Stimulated activated naive CD8-positive, alpha-beta T cell treated with anti-CD3 and anti-CD28 coated beads, Interleukin-15, Interleukin-2, amounts not matched to agents 100 ng/mL and 50 ng/mL, for 24 hours (primary cell): ENCODE measurements around the gene PSMD10.

Experiments
- H3K27ac Mint-ChIP-seq: one replicate; pipeline ENCODE4 v1.8.0; 2021; ENCODE audit warnings: mild to moderate bottlenecking, mixed read lengths
- H3K27me3 Mint-ChIP-seq: one replicate; pipeline ENCODE4 v1.8.0; 2021; ENCODE audit warnings: mixed read lengths
- H3K36me3 Mint-ChIP-seq: one replicate; pipeline ENCODE4 v1.8.0; 2021; ENCODE audit warnings: low read depth, mixed read lengths
- H3K4me1 Mint-ChIP-seq: one replicate; pipeline ENCODE4 v1.8.0; 2021; ENCODE audit warnings: low read depth, mixed read lengths
- H3K4me3 Mint-ChIP-seq: one replicate; pipeline ENCODE4 v1.8.0; 2021; ENCODE audit warnings: mild to moderate bottlenecking, mixed read lengths
- H3K9me3 Mint-ChIP-seq: one replicate; pipeline ENCODE4 v1.8.0; 2021; ENCODE audit warnings: mixed read lengths

The PSMD10 gene

GRCh38 chrX:108105473-108105872 is 14.1 kb upstream of the PSMD10 start:
- H3K27ac Mint-ChIP-seq: no peak overlapping the region
- H3K27me3 Mint-ChIP-seq: no peaks in the 10 kb centered on the region
- no peak overlapping the region for H3K4me3 Mint-ChIP-seq
- peaks cover 17% of the 10 kb centered on the region for H3K36me3 Mint-ChIP-seq
- no peaks in the 10 kb centered on the region for H3K9me3 Mint-ChIP-seq
- no peaks in the 10 kb centered on the region for H3K4me1 Mint-ChIP-seq

- Mint-ChIP-seq H3K4me1 (peaks cover 8% of the 10 kb centered on the region), H3K4me3 (no peak overlapping the region), H3K27ac (no peak overlapping the region), H3K36me3 (no peaks in the 10 kb centered on the region), H3K27me3 (no peaks in the 10 kb centered on the region), H3K9me3 (no peaks in the 10 kb centered on the region)
Measured at GRCh38 chrX:108097380-108097779, 6.0 kb upstream of the PSMD10 start.

- Mint-ChIP-seq H3K27me3 (no peaks in the 10 kb centered on the region), H3K4me1 (peaks cover 25% of the 10 kb centered on the region), H3K36me3 (peaks cover 4% of the 10 kb centered on the region), H3K9me3 (no peaks in the 10 kb centered on the region), H3K27ac (no peak overlapping the region), H3K4me3 (no peak overlapping the region)
Measured at GRCh38 chrX:108091878-108092291, 543 bp upstream of the PSMD10 start.

DNA sequence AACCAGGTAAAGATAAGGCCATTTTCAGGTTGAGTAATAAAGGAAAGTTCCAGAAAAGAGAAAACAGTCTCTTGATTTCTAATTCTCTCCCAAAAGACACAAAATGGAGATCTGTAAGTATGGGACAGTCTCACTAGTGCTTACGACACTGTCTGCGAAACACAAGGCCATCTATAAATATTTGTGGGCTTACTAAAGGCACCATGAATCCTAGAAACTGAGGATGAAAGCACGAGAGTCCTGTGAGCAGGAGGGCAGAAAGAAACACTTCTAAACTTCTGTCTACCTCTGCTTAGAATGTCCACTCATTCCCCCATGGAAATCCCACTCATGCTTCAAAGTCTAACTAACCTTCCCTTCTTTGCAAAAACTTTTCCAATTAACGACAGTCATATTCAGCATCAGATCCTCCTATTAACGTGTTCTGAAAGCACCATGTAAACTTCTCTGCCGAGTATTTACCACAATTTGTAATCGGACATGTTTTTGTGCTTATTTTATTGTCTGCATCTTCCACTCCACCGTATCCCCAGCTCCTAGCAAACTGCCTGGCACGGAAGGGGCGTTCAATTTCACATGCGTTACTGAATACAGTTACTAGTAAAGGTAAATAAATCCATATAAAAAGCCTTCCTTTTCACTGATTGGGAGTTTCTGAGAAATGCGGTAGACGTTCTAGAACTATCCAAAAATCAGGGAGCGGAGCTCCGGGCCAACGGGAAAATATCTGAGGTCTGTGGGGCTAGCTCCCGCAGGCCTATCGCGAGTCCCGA is 665 bp downstream of the PSMD10 start:
- no peaks in the 10 kb centered on the region for H3K9me3 Mint-ChIP-seq
- no peak overlapping the region for H3K4me3 Mint-ChIP-seq
- no peak overlapping the region for H3K27ac Mint-ChIP-seq
- no peaks in the 10 kb centered on the region for H3K27me3 Mint-ChIP-seq
- H3K4me1 Mint-ChIP-seq: peaks cover 25% of the 10 kb centered on the region
- peaks cover 10% of the 10 kb centered on the region for H3K36me3 Mint-ChIP-seq

DNA sequence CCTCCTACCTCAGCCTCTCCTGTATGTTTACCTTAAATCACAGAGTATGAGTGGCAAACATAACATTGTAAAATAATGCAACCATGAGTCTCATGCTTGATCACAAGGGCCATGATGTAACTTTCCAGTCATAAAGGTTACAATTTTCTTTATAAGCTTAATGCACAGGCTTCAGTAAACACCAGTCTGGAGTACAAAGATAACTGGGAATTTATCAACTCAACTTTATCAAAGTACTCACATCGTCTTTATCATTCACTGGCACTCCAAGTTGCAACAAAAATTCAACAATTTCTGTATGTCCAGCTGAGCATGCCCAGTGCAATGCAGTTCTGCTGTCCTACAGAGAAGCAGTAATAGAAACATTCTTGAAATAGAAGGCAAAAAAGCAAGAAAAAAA is 2.8 kb downstream of the PSMD10 start:
- Mint-ChIP-seq H3K36me3 (peaks cover 17% of the 10 kb centered on the region), H3K27ac (no peak overlapping the region), H3K4me1 (peaks cover 21% of the 10 kb centered on the region), H3K27me3 (no peaks in the 10 kb centered on the region), H3K4me3 (no peak overlapping the region), H3K9me3 (no peaks in the 10 kb centered on the region)

- peaks cover 17% of the 10 kb centered on the region for H3K36me3 Mint-ChIP-seq
- H3K4me1 Mint-ChIP-seq: peaks cover 17% of the 10 kb centered on the region
- no peaks in the 10 kb centered on the region for H3K27me3 Mint-ChIP-seq
- H3K27ac Mint-ChIP-seq: no peak overlapping the region
- H3K9me3 Mint-ChIP-seq: no peaks in the 10 kb centered on the region
- H3K4me3 Mint-ChIP-seq: no peak overlapping the region
Measured at GRCh38 chrX:108087792-108088191, 3.5 kb downstream of the PSMD10 start.

DNA sequence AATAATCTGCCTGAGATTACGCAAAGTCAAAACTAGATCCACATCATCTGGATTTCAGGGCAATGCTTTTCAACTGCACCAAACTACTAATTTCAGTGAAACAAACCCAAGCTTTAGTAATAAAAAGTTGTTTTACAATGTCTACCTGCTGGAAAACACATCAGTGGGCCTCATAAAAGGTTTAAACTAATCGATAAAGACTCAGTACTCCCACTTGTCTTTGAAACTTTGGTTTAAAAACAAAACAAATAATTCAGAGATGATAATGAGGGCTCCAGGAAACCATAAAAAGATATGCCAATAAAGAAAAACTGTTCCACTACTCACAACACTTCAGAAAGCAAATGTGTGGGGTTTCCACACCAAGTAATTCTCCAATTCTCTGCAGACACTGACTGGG is 10.2 kb downstream of the PSMD10 start:
- Mint-ChIP-seq H3K27ac (no peak overlapping the region), H3K27me3 (no peaks in the 10 kb centered on the region), H3K9me3 (no peaks in the 10 kb centered on the region), H3K36me3 (peaks cover 10% of the 10 kb centered on the region), H3K4me3 (no peak overlapping the region), H3K4me1 (no peaks in the 10 kb centered on the region)

DNA sequence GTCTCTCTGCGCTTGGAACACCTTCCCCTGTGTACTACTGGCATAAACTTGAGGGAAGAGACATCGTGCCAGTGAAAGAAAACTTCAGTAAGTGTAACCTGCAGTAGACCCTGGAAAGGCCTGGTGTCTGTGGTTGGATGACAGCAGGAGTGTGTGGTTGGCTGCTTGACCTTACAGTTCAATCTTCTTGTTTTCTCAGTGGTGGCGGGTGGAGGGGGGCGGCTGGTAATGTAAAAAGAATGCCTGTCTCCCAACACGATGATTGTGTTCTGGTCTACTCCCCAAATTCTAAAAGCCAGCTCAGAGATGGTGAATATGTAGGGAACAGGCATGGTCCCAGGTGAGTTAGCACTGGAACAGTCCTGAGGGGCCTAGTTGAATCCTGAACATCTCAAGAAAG is 18.6 kb downstream of the PSMD10 start:
- H3K4me1 Mint-ChIP-seq: peaks cover 4% of the 10 kb centered on the region
- no peaks in the 10 kb centered on the region for H3K36me3 Mint-ChIP-seq
- H3K27me3 Mint-ChIP-seq: no peaks in the 10 kb centered on the region
- H3K4me3 Mint-ChIP-seq: no peak overlapping the region
- H3K27ac Mint-ChIP-seq: no peak overlapping the region
- no peaks in the 10 kb centered on the region for H3K9me3 Mint-ChIP-seq

- Mint-ChIP-seq H3K4me1 (peaks cover 4% of the 10 kb centered on the region), H3K27me3 (no peaks in the 10 kb centered on the region), H3K27ac (no peak overlapping the region), H3K9me3 (no peaks in the 10 kb centered on the region), H3K4me3 (no peak overlapping the region), H3K36me3 (no peaks in the 10 kb centered on the region)
Measured at GRCh38 chrX:108071578-108071977, 19.8 kb downstream of the PSMD10 start.

DNA sequence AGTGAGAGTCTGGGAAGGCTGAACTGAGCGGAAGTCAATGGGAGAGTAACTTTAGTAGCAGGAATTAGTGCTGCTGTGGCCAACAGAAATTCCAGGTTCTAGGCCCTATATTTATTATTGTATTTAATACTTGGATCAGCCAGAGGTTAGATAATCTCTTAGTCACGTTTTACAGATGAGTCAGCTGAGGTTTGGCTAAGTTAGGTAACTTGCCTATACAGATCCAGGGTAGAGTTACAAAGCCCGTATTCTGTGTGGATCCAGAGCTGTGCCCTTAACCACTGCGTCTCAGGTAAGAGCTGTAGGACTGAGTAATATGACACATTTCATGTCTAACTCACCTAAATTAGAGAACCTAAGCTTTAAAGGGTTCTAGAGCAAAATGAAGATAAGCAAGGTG is 20.5 kb downstream of the PSMD10 start:
- no peaks in the 10 kb centered on the region for H3K9me3 Mint-ChIP-seq
- H3K4me3 Mint-ChIP-seq: no peak overlapping the region
- H3K27ac Mint-ChIP-seq: no peak overlapping the region
- H3K27me3 Mint-ChIP-seq: no peaks in the 10 kb centered on the region
- peaks cover 4% of the 10 kb centered on the region for H3K4me1 Mint-ChIP-seq
- H3K36me3 Mint-ChIP-seq: no peaks in the 10 kb centered on the region

DNA sequence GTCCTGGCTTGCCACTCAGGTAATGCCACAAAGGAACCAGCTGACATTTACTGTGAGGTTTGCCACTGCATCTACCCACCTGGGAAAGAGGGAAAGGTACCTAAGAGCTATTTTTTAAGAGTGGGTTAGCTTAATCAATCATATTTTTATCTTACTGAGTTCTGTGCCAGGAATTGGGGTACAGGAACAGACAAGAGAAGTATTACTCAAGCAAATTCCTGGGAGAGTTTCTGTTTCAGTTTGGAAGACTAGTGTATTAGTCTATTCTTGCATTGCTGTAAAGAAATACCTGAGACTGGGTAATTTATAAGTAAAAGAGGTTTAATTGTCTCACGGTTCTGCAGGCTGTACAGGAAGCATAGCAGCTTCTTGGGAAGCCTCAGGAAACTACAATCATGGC is 23.2 kb downstream of the PSMD10 start:
- no peak overlapping the region for H3K27ac Mint-ChIP-seq

GRCh38 chrX:108064613-108065012 is 26.7 kb downstream of the PSMD10 start:
- Mint-ChIP-seq H3K9me3 (no peaks in the 10 kb centered on the region), H3K27ac (no peak overlapping the region), H3K4me3 (no peak overlapping the region), H3K4me1 (no peaks in the 10 kb centered on the region), H3K36me3 (no peaks in the 10 kb centered on the region), H3K27me3 (no peaks in the 10 kb centered on the region)

More for the DNA sequence above, 23.2 kb downstream of the PSMD10 start:
- Mint-ChIP-seq H3K9me3 (no peaks in the 10 kb centered on the region), H3K27me3 (no peaks in the 10 kb centered on the region), H3K4me1 (peaks cover 4% of the 10 kb centered on the region), H3K36me3 (no peaks in the 10 kb centered on the region), H3K4me3 (no peak overlapping the region)

DNA sequence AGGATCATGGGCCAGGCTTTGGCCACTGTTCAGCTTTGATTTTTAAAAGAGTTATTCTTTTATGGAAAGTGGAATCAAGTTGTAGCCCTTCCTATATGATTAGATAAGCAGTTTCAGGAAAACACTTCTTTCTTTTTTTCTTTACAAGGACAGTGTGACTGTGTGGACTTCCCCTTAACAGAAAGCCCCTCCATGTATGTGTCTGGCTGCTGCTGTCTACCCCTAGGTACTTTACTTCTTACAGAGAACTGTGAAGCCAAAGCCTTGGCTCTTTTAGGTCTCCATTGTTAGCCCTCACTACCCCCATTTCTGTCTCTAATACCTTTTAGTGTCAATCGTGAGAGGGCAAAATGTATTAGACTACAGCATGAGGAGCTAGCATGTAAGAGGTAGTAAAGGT is 27.3 kb downstream of the PSMD10 start:
- no peaks in the 10 kb centered on the region for H3K4me1 Mint-ChIP-seq
- no peak overlapping the region for H3K4me3 Mint-ChIP-seq
- H3K9me3 Mint-ChIP-seq: no peaks in the 10 kb centered on the region
- no peaks in the 10 kb centered on the region for H3K27me3 Mint-ChIP-seq
- no peaks in the 10 kb centered on the region for H3K36me3 Mint-ChIP-seq
- no peak overlapping the region for H3K27ac Mint-ChIP-seq

- Mint-ChIP-seq H3K27ac (no peak overlapping the region), H3K27me3 (peaks cover 4% of the 10 kb centered on the region), H3K36me3 (no peaks in the 10 kb centered on the region), H3K4me3 (no peak overlapping the region), H3K9me3 (no peaks in the 10 kb centered on the region), H3K4me1 (no peaks in the 10 kb centered on the region)
Measured at GRCh38 chrX:108059801-108060200, 31.5 kb downstream of the PSMD10 start.

- peaks cover 4% of the 10 kb centered on the region for H3K27me3 Mint-ChIP-seq
- peaks cover 11% of the 10 kb centered on the region for H3K4me1 Mint-ChIP-seq
- no peaks in the 10 kb centered on the region for H3K36me3 Mint-ChIP-seq
- no peaks in the 10 kb centered on the region for H3K9me3 Mint-ChIP-seq
- H3K27ac Mint-ChIP-seq: no peak overlapping the region
- no peak overlapping the region for H3K4me3 Mint-ChIP-seq
Measured at GRCh38 chrX:108055546-108055945, 35.8 kb downstream of the PSMD10 start.

DNA sequence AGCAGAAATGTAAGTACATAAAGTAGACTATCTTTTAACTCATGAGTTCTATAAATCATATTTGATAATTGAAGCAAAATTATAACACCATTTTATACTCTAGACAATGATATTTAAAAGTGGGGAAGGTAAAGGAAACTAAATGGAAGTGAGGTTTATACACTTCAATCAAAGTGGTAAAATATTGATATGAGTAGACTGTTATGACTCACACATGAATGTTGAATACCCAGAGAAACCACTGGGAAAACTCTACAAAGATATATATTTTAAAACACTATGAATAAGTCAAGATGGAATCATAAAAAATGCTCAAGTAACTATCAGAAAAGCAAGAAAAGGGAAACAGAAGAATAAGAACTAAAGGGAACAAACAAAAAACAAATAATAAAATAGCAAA is 38.1 kb downstream of the PSMD10 start:
- Mint-ChIP-seq H3K4me1 (peaks cover 11% of the 10 kb centered on the region), H3K4me3 (no peak overlapping the region), H3K9me3 (no peaks in the 10 kb centered on the region), H3K36me3 (no peaks in the 10 kb centered on the region), H3K27ac (no peak overlapping the region), H3K27me3 (peaks cover 4% of the 10 kb centered on the region)
